B cell (primary cell): ENCODE results near the gene CNOT8. TPM values are rescaled to one million over a fixed set of nuclear protein-coding genes. Genes with fewer than 3 reads are reported as not detected.

ENCODE experiments used
- ATAC-seq: fragments of 200-7000 bp; cut with Tn5 transposase; one replicate; pipeline ENCODE4 v1.10.0; 2021; ENCODE audit warnings: low read depth, mild to moderate bottlenecking, moderate number of reproducible peaks, moderate library complexity
- CTCF ChIA-PET: fragments of 350-600 bp; sonication (Branson Sonifier 250); formaldehyde crosslinking; loops from one replicate; lab custom pipeline; 2021; ENCODE audit warnings: antibody characterized with exemption, inconsistent platforms; lab: Charles Lee
- POLR2A ChIA-PET: fragments of 350-600 bp; sonication (Branson Sonifier 250); formaldehyde crosslinking; loops from one replicate; lab custom pipeline; 2021; ENCODE audit warnings: antibody characterized with exemption; lab: Charles Lee
- DNase-seq: peaks from one replicate; pipeline ENCODE4 v3.0.0; 2013
- H2AFZ ChIP-seq: 2 replicates; pipeline ENCODE4 v1.6.1; 2012; ENCODE audit warnings: mild to moderate bottlenecking, low read depth, low read length; ENCODE audit not compliant: insufficient read depth, poor library complexity, severe bottlenecking
- H3K27ac ChIP-seq, 2 donors: 1 replicate in 1 of 2; 2 replicates in 1 of 2; pipeline ENCODE4 v1.5.1; 2012 to 2013; ENCODE audit warnings: low read length in 2 of 2, mild to moderate bottlenecking in 2 of 2, moderate library complexity in 1 of 2
- H3K27me3 ChIP-seq, 4 experiments: fragments of 200-600 bp in 1 of 4; sonication (generic) in 1 of 4; replicated peaks in 1 of 4; 1 replicate in 2 of 4; 2 replicates in 2 of 4; pipeline versions ENCODE4 v1.6.1 to v1.7.0; 2013 to 2016; ENCODE audit warnings: low read length in 3 of 4, mild to moderate bottlenecking in 2 of 4, mixed read lengths in 1 of 4, moderate library complexity in 1 of 4; ENCODE audit not compliant: insufficient read depth in 4 of 4, control insufficient read depth in 3 of 4; ENCODE audit errors: control extremely low read depth in 1 of 4
- H3K36me3 ChIP-seq, 2 experiments: replicated peaks in 1 of 2; 1 replicate in 1 of 2; 2 replicates in 1 of 2; pipeline versions ENCODE4 v1.6.1 to v1.7.1; 2013; ENCODE audit warnings: low read length in 1 of 2; ENCODE audit not compliant: insufficient read depth in 2 of 2, control insufficient read depth in 1 of 2; ENCODE audit errors: control extremely low read depth in 1 of 2, extremely low read depth in 1 of 2
- H3K4me1 ChIP-seq, 2 donors: fragments of 200-600 bp in 1 of 2; sonication (generic) in 1 of 2; 1 replicate in 1 of 2; 2 replicates in 1 of 2; pipeline versions ENCODE4 v1.5.1 to v1.6.1; 2013 to 2017; ENCODE audit warnings: low read length in 2 of 2; ENCODE audit not compliant: control insufficient read depth in 2 of 2, insufficient read depth in 2 of 2
- H3K4me2 ChIP-seq: replicated peaks from 2 replicates; pipeline ENCODE3; 2012; ENCODE audit warnings: mild to moderate bottlenecking, low read depth, low read length; ENCODE audit not compliant: poor library complexity, severe bottlenecking
- H3K4me3 ChIP-seq, 5 experiments: fragments of 200-600 bp in 1 of 5; sonication (generic) in 1 of 5; 1 replicate in 3 of 5; 2 replicates in 2 of 5; pipeline versions ENCODE4 v1.5.1 to v1.7.0; 2011 to 2016; ENCODE audit warnings: low read length in 4 of 5, mild to moderate bottlenecking in 4 of 5, low read depth in 2 of 5, control low read depth in 1 of 5, moderate library complexity in 1 of 5; ENCODE audit not compliant: insufficient read depth in 1 of 5; ENCODE audit errors: control extremely low read depth in 1 of 5, extremely low read depth in 1 of 5
- H3K79me2 ChIP-seq: fragments of 200-600 bp; sonication (generic); one replicate; pipeline ENCODE4 v1.6.0; 2016; ENCODE audit warnings: low read length; ENCODE audit not compliant: control insufficient read depth, insufficient read depth
- H3K9ac ChIP-seq: fragments of 200-600 bp; sonication (generic); 2 replicates; pipeline ENCODE4 v1.6.1; 2017; ENCODE audit warnings: mild to moderate bottlenecking, low read length, moderate library complexity
- H3K9me3 ChIP-seq, 3 donors: one replicate each; pipeline versions ENCODE4 v1.6.1 to v1.7.1; 2013; ENCODE audit warnings: low read length in 2 of 3; ENCODE audit not compliant: control insufficient read depth in 2 of 3, insufficient read depth in 1 of 3; ENCODE audit errors: control extremely low read depth in 1 of 3
- H4K20me1 ChIP-seq: 2 replicates; pipeline ENCODE4 v1.6.0; 2012; ENCODE audit warnings: mild to moderate bottlenecking, low read length; ENCODE audit not compliant: insufficient read depth, control insufficient read depth, poor library complexity, severe bottlenecking
- H3K27ac Mint-ChIP-seq: one replicate; pipeline ENCODE4 v1.8.0; 2021; ENCODE audit warnings: mixed read lengths
- H3K27me3 Mint-ChIP-seq: one replicate; pipeline ENCODE4 v1.8.0; 2021; ENCODE audit warnings: mixed read lengths
- H3K4me1 Mint-ChIP-seq: one replicate; pipeline ENCODE4 v1.8.0; 2021; ENCODE audit warnings: mixed read lengths
- H3K4me3 Mint-ChIP-seq: one replicate; pipeline ENCODE4 v1.8.0; 2021; ENCODE audit warnings: mixed read lengths
- H3K9me3 Mint-ChIP-seq: one replicate; pipeline ENCODE4 v1.8.0; 2022; ENCODE audit warnings: mixed read lengths; ENCODE audit not compliant: insufficient read depth
- CTCF ChIP-seq: fragments of 200-600 bp; IDR thresholded peaks from one replicate; pipeline ENCODE4 v1.8.0; 2022; ENCODE audit warnings: antibody characterized with exemption, mild to moderate bottlenecking
- EZH2 ChIP-seq: IDR thresholded peaks from 2 replicates; pipeline ENCODE4 v1.6.1; 2012; ENCODE audit warnings: borderline replicate concordance, low read depth, mild to moderate bottlenecking, moderate library complexity, low read length; ENCODE audit not compliant: insufficient read depth, poor library complexity, severe bottlenecking
- WGBS: methylation state at CpG from one replicate; pipeline ENCODE4 v1.1.5; 2013; ENCODE audit warnings: missing lambda C conversion rate; ENCODE audit not compliant: insufficient coverage; 5-methylcytosine and 5-hydroxymethylcytosine counted together
- intact Hi-C: fragments of 100-400 bp; cut with micrococcal nuclease; formaldehyde crosslinking; loops from one replicate; pipeline ENCODE4 v1.10.0; 2022
- polyA plus RNA-seq: library from polyadenylated mRNA; depleted of rRNA; stranded (reverse); fragments of >200 nt; gene quantifications from 2 replicates; pipeline ENCODE4 v1.2.3, GENCODE V29; 2012
- total RNA-seq, 2 donors: library from RNA; stranded (reverse); fragments of 120-200 nt in 1 of 2; gene quantifications; 1 replicate in 1 of 2; 2 replicates in 1 of 2; pipeline versions ENCODE4 v1.2.3 to v1.2.4, GENCODE V29; 2013 to 2022

Gene CNOT8
- total and polyA plus RNA-seq, 2 donors (not counting 1 experiment from before 2014, with no cell fraction given), result 58.5 to 78.6 TPM

GRCh38 chr5:154865466-154866184 is 7.2 kb downstream of the CNOT8 start:
- ATAC-seq (no peak), DNase-seq (no peak)
- no peak overlapping the region for H3K9ac ChIP-seq
- no peaks in the 10 kb centered on the region for H3K27me3 ChIP-seq
- no peaks in the 10 kb centered on the region for H3K27me3 Mint-ChIP-seq
- peaks cover 33 to 36% of the 10 kb centered on the region in 2 donors for H3K4me1 ChIP-seq
- H3K4me2 ChIP-seq, result no peak overlapping the region
- WGBS, result 89% methylated on average over 2 of the region's 5 CpGs
- peaks cover 95% of the 10 kb centered on the region for H3K79me2 ChIP-seq
- H3K4me1 Mint-ChIP-seq, result peaks cover 40% of the 10 kb centered on the region
- H3K36me3 ChIP-seq, result peaks cover 8 to 59% of the 10 kb centered on the region in 2 experiments
- no peaks in the 10 kb centered on the region for H3K9me3 ChIP-seq
- peaks cover 74% of the 10 kb centered on the region for H4K20me1 ChIP-seq
- no peak overlapping the region for H3K4me3 ChIP-seq
- CTCF ChIA-PET, result no interaction called here
- intact Hi-C loops, result no loop called here
- no peak overlapping the region for H2AFZ ChIP-seq
- no peak for TF ChIP-seq CTCF
- no peak overlapping the region for H3K4me3 Mint-ChIP-seq
- POLR2A ChIA-PET, result no interaction called here
- no peak overlapping the region for H3K27ac ChIP-seq
- H3K27ac Mint-ChIP-seq, result peak overlapping the region; percentile 7
- no peaks in the 10 kb centered on the region for H3K9me3 Mint-ChIP-seq

DNA sequence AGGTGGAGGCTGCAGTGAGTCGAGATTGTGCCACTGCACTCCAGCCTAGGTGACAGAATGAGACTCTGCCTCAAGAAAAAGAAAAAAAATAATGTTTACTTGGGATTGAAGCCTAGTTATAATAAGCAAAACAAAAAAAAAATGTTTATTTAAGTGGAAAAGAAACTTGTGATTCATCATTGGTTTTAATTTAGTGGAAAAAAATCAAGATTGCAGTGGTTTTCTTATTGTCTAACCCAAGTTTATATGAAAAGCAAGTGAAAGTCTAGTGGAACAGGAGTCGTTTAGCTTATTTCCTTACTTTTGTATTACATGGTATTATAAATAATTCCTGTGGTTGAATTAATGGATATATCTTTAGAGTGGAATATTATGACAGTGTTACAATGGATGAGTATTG is 8.4 kb downstream of the CNOT8 start:
- Histone ChIP-seq H3K27ac (no peak overlapping the region), H3K79me2 (peaks cover 86% of the 10 kb centered on the region), H3K4me3 (no peak overlapping the region), H3K27me3 (no peaks in the 10 kb centered on the region), H3K9me3 (no peaks in the 10 kb centered on the region), H3K36me3 (peaks cover 14 to 68% of the 10 kb centered on the region in 2 experiments), H4K20me1 (peaks cover 73% of the 10 kb centered on the region), H3K4me2 (no peak overlapping the region), H3K4me1 (peaks cover 21 to 26% of the 10 kb centered on the region in 2 donors), H3K9ac (no peak overlapping the region), H2AFZ (no peak overlapping the region)
- POLR2A ChIA-PET, result no interaction called here
- Mint-ChIP-seq H3K27ac (no peak overlapping the region), H3K4me1 (peaks cover 28% of the 10 kb centered on the region), H3K9me3 (no peaks in the 10 kb centered on the region), H3K4me3 (no peak overlapping the region), H3K27me3 (no peaks in the 10 kb centered on the region)
- CTCF ChIA-PET, result no interaction called here
- WGBS, result no CpG with 5 or more reads among the region's 2 CpGs
- DNase-seq, result no peak
- intact Hi-C loops, result no loop called here
- no peak for ATAC-seq
- no peak for TF ChIP-seq CTCF
- TF ChIP-seq EZH2, result no peak
